ENCODE measurements around the gene ARGLU1.

The ARGLU1 gene

DNA sequence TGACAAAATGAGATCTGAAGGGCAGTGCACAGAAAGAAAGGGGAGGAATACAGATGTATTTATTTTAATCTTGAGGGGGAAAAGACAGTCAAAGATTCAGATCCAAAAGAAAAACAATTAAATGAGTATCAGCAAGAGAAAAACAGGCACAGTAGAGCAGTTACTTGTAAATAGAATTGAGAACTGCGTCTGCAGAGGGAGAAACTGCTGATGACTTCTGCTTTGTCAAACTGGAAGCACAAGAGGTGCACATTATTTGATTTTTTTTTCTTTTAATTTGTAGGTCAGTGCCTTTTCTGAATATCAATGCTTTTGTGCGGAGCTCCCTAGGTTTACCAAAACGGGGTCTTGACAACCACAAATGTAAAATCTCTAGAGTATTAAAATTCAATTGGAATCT lies 69.8 kb downstream of the ARGLU1 start:
- DNase-seq: no peak

DNA sequence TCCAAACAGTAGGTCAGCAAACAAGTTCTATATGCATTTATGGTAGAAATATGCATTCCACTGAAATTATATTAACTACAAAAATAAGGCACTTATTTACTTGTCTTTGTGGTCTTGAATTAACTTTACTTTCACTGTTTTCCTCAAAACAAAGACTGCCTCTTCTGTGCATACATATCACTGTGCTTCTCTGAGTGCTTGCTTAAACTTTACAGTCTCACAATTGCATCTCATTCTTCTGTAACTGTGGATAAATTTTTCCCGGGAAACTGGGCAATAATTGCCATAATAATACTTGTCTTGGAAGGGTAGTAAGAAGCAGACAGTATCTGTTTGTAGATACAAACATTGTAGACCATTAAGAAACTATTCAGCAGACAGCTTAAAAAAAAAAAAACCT lies 70.9 kb downstream of the ARGLU1 start:
- no peak for DNase-seq

DNA sequence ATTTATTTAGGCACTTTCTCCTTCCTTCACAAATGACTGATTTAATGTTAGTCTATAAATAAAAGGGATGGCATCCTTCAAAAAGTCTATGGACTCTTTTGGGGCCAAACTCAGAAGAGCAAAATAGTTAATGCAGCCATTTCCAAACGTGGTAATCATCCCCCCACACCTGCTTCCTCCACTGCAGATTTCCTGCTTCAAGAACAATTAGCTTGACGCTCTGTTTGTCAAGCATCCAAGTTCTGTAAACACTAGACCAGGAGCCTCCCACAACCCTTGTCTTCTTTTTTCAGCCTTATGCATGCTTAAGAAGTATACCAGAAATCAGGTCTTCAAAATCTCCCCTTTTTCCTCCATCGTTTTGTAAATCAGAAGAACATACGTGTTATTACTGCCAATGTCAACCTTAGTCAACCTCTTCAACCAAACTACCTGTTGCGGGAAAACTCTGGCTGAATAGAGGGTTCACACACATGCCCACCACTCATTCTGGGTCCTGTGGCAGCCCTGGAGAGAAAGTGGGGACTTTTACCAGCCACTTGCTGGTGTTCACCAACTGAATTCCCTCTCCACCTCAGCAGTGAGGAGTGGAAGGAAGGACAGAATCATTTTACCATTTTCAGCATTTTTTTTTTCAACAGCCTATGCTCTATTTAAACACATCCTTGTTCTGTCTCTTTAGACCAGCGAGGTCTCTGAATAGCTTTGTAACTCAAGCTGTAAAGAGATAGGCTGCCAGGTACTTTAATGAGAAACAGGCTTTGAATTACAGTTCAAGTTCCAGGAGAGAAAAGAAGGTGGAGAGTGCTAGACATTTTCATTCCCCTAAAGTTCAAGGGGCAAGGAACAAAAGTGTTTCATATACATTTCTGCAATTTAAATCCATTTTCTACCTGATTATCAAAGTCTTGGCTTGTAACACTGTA lies 71.6 kb downstream of the ARGLU1 start:
- no peak for DNase-seq

DNA sequence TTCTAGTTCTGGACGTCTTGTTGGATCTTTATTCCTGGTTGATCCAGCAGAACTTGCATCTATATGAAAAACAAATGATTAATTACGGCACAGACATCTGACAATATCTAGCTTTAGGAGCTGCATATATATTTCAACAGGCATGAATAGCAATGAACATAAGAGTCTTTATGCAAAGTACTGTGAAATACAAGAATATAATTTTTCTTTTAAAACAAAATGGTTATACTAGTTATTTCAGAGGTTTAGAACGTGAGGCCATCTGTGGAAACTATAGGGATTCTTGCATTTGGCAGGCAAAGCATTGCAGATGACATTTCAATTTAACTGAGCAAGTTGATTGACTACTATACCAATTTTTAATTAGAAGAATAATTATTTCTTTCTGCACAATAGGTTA lies 73.0 kb downstream of the ARGLU1 start:
- no peak for DNase-seq

DNA sequence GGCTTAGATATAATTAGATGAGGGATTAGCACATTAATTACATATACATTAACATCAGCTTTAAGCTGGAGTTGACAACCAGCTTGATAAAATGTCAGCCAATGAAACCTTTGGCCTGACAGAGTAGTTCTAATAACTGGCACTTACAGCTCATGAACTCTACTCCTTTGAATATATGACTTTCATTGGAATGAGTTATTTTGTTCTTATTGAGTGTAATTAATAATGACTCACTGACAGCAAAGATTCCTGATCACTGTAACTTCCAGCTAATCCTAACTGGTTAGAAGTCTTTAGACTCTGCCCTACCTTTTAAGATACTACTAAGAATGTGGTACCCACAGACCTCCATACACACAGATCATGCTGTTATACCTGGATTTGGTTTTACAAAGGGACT lies 73.4 kb downstream of the ARGLU1 start:
- DNase-seq: no peak

DNA sequence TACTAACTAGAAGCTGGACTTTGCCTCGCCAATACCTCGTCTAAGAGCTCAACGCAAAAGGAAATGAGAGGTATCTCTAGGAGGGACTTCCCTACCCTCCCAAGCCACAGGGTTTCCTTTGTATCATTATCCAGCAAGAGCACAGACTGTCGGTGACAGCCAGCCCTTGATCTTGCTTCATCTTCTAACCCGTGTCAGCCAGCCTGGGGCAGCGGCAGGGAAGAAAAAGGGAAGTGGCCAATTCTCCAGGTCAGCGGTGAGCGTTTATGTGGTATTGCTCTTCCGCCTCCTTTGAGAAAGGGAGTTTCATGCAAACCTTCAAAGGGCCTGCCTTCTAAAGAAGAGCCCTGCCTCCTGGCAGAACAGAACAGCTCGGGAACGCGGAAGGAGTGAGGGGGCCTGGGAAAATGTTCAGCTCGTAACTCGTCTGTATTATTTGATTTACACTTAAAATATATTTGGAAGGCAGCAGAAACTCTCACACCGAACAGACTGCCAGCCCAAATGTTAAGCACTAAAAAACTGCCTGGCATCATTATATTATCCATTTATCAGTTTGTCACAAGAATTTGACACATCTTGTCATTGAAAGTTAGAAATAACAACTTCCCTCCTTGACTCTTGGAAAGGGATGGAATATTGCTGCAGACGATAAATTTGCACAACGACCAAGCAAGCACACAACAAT lies 74.3 kb downstream of the ARGLU1 start:
- DNase-seq: no peak

DNA sequence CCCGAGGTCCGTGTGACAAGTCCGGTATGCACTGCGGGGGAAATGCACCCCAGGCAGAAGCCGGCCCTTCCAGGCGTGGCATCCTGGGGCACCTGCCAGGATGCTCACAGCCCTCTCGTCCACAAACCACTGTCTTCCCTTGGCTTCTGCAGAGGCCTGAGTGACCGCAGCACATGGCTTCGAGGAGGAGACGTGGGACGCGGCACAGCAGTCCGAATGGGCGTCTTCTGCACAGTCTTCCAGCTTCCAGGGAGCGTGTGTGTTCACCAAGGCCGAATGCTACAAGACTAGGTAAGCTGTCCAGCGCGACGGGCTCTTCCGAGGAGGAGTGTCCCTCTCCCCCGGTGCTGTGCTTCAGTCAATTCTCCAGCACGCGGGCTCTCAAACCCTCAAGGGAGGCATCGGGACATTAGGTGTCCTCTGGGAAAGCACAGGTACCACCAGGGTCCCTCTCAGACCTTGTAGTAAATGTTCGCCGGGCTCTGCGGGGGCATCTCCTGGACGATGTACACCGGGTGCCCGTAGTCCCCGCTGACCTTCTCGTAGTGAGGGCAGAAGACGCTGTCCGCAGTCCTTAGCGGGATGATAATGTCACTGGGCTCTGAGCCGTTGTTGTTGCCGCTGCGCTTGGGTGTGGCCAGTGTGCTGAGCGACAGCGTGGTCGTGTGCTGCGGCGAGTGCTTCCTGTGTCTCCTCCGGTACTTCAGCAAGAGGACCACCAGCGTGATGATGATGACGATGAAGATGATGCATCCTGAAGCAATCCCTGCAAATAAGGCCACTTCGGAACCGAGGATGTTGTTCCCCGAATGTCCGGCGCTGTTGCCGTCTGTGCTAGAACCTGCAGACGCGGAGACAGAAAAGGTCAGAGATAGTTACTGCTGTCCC lies 75.1 kb downstream of the ARGLU1 start:
- DNase-seq: no peak

DNA sequence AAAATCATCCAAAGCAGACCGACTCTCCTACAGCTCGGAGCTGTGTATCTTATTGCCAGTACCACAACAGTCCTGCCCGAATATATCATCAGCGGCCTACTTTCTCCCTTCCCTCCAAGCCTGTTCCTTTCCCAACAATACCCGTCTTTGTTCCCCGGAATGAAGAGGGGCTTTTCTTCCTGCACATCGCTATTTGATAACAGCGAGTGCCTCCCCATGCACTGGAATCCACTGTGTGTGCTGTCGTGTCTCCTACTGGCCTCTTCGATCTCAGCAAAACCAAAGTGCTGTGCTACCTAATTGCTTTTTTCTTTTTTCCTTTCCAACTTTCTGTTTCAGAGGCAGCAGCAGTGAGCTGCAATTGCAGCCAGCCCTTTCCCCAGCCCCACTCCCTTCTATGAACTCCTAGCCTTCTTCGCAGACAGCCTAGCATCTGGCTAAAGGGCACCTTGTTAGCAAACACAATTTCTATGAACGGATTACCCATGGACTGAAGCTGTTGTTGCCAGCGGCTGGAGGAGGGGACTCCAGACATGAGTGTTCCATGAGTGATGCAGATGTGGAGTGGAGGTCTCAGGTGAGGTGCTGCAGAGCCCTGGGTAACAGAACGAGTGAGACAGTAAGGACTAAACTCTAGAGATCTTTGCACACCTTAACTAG lies 75.9 kb downstream of the ARGLU1 start:
- DNase-seq: no peak

All from activated CD4-positive, CD25-positive, alpha-beta regulatory T cell (primary cell).